HUES64 (cell line): ENCODE measurements around the gene LIPT2.
"Not testable (repeated sequence)": the region's sequence is repeated elsewhere in the genome, so short reads cannot be mapped to it uniquely, and the experiment has no call there.

Experiments used
- H3K27ac ChIP-seq: 2 replicates; pipeline ENCODE4 v1.7.0; 2013; ENCODE audit warnings: low read depth, low read length, inconsistent platforms
- H3K27me3 ChIP-seq: 2 replicates; pipeline ENCODE4 v1.6.1; 2013; ENCODE audit warnings: mild to moderate bottlenecking, low read length; ENCODE audit not compliant: insufficient read depth
- H3K36me3 ChIP-seq: 2 replicates; pipeline ENCODE4 v1.6.1; 2013; ENCODE audit warnings: mild to moderate bottlenecking, low read length; ENCODE audit not compliant: insufficient read depth
- H3K4me1 ChIP-seq: 2 replicates; pipeline ENCODE4 v1.6.1; 2013; ENCODE audit warnings: mild to moderate bottlenecking, low read length, moderate library complexity; ENCODE audit not compliant: insufficient read depth
- H3K4me3 ChIP-seq: 2 replicates; pipeline ENCODE4 v1.5.1; 2013; ENCODE audit warnings: mild to moderate bottlenecking, low read length, moderate library complexity
- H3K9ac ChIP-seq: 2 replicates; pipeline ENCODE4 v1.6.1; 2013; ENCODE audit warnings: mild to moderate bottlenecking, low read depth, low read length
- H3K9me3 ChIP-seq: 2 replicates; pipeline ENCODE4 v1.6.1; 2013; ENCODE audit warnings: low read depth, low read length; ENCODE audit not compliant: insufficient read depth
- WGBS: fragments of 150-250, 120-280 bp; methylation state at CpG from one replicate; pipeline ENCODE4 v1.1.7; 2013; ENCODE audit warnings: missing lambda C conversion rate; 5-methylcytosine and 5-hydroxymethylcytosine counted together

LIPT2 gene

GRCh38 chr11:74524501-74524900 is 31.0 kb upstream of the LIPT2 start:
- H3K4me3 ChIP-seq: no peak overlapping the region
- 92% methylated on average over 5 of the region's 5 CpGs for WGBS
- no peak overlapping the region for H3K9ac ChIP-seq
- no peaks in the 10 kb centered on the region for H3K27me3 ChIP-seq
- H3K9me3 ChIP-seq: no peaks in the 10 kb centered on the region
- H3K4me1 ChIP-seq: no peaks in the 10 kb centered on the region
- H3K36me3 ChIP-seq: no peaks in the 10 kb centered on the region
- H3K27ac ChIP-seq: no peak overlapping the region

DNA sequence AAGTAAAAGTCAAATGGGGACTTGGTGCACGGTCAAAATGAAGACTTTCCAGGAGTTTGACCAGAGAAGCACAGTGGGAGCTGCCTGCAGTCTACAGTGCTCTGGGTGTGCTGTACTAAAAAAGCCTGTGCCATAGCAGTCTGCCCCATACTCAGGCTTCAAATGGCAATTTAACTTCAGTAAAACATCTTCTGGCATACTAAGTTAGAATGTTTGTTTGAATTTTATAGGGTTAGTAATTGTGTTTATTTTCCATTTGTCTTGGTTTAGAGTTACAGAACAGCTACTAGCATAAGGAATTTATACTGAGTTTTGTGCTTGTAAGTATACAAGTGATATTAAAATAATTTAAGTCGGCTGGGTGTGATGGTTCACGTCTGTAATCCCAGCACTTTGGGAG is 29.3 kb upstream of the LIPT2 start:
- no peak overlapping the region for H3K9ac ChIP-seq
- no peak overlapping the region for H3K4me3 ChIP-seq
- WGBS: 87% methylated on average over 3 of the region's 3 CpGs
- no peaks in the 10 kb centered on the region for H3K4me1 ChIP-seq
- H3K27me3 ChIP-seq: no peaks in the 10 kb centered on the region
- H3K27ac ChIP-seq: no peak overlapping the region
- H3K9me3 ChIP-seq: no peaks in the 10 kb centered on the region
- no peaks in the 10 kb centered on the region for H3K36me3 ChIP-seq

DNA sequence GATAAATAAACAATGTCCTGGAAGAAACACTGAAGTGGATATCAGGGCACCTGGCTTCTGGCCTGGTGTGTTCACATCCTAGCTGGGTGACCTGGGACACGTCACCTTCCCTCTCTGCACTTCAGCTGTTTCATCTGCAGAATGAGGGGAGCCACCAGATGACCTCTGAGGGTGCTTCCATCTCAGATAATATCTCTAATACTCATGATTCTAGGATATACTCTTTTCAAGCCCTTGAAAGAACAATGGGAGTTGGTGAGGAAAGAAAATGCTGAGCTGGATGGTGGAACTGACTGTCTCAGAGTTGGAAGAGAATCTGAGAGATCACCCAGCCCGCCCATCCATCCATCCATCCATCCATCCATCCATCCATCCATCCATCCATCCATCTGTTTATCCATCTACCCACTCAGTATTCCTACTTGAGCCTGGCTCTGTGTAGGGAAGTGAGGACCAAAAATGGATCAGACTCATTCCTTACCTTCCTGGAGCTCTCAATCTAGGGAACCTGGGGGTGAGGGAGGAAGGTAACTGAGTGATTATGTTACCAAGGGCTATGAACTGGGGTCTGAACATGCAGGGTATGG is 28.2 kb upstream of the LIPT2 start:
- no peaks in the 10 kb centered on the region for H3K36me3 ChIP-seq
- H3K4me3 ChIP-seq: no peak overlapping the region
- WGBS: 83% methylated on average over 2 of the region's 2 CpGs
- H3K9me3 ChIP-seq: no peaks in the 10 kb centered on the region
- no peak overlapping the region for H3K27ac ChIP-seq
- no peaks in the 10 kb centered on the region for H3K27me3 ChIP-seq
- no peak overlapping the region for H3K9ac ChIP-seq
- H3K4me1 ChIP-seq: no peaks in the 10 kb centered on the region

- Histone ChIP-seq H3K4me3 (no peak overlapping the region), H3K27me3 (no peaks in the 10 kb centered on the region), H3K4me1 (no peaks in the 10 kb centered on the region), H3K27ac (no peak overlapping the region), H3K36me3 (no peaks in the 10 kb centered on the region), H3K9me3 (no peaks in the 10 kb centered on the region), H3K9ac (no peak overlapping the region)
- 87% methylated on average over 10 of the region's 12 CpGs for WGBS
Measured at GRCh38 chr11:74520927-74521665, 27.6 kb upstream of the LIPT2 start.

- Histone ChIP-seq H3K4me1 (no peaks in the 10 kb centered on the region), H3K9me3 (no peaks in the 10 kb centered on the region), H3K27me3 (no peaks in the 10 kb centered on the region), H3K9ac (no peak overlapping the region), H3K4me3 (no peak overlapping the region), H3K27ac (no peak overlapping the region), H3K36me3 (no peaks in the 10 kb centered on the region)
- 79% methylated on average over 1 of the region's 1 CpG for WGBS
Measured at GRCh38 chr11:74520316-74520715, 26.8 kb upstream of the LIPT2 start.

- no peak overlapping the region for H3K4me3 ChIP-seq
- no peak overlapping the region for H3K9ac ChIP-seq
- H3K27me3 ChIP-seq: no peaks in the 10 kb centered on the region
- WGBS: 91% methylated on average over 3 of the region's 3 CpGs
- no peaks in the 10 kb centered on the region for H3K9me3 ChIP-seq
- no peaks in the 10 kb centered on the region for H3K4me1 ChIP-seq
- H3K36me3 ChIP-seq: no peaks in the 10 kb centered on the region
- H3K27ac ChIP-seq: no peak overlapping the region
Measured at GRCh38 chr11:74519710-74520109, 26.2 kb upstream of the LIPT2 start.

GRCh38 chr11:74517592-74517991 is 24.1 kb upstream of the LIPT2 start:
- H3K27ac ChIP-seq, H3K36me3 ChIP-seq, H3K4me3 ChIP-seq, H3K27me3 ChIP-seq, H3K4me1 ChIP-seq, H3K9me3 ChIP-seq, H3K9ac ChIP-seq: not testable (repeated sequence)
- 93% methylated on average over 4 of the region's 6 CpGs for WGBS

DNA sequence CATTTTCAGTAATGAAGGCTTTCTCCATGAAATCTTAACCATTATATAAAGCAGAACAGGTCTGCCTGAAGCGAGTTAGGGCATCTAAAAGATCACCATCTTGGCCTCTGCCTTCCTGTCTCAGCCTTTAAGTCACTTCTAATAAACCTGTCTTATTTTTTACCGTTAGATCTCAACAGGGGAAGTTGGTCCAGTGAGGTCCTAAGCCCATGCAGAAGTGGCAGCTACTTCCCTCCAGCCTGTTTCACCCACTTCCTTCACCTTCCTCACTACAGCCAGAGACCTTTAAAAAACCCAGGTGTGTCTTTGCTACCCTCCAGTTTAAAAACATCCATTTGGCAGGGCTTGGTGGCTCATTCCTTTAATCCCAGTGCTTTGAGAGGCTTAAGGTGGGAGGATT is 14.1 kb upstream of the LIPT2 start:
- Histone ChIP-seq H3K27ac (no peak overlapping the region), H3K4me1 (no peaks in the 10 kb centered on the region), H3K27me3 (no peaks in the 10 kb centered on the region; the same call in 1 of the 2 replicates), H3K36me3 (no peaks in the 10 kb centered on the region), H3K4me3 (no peak overlapping the region), H3K9ac (no peak overlapping the region), H3K9me3 (peaks cover 5% of the 10 kb centered on the region)
- WGBS: 90% methylated on average over 2 of the region's 2 CpGs

- H3K9ac ChIP-seq: no peak overlapping the region
Measured at GRCh38 chr11:74506823-74507222, 13.3 kb upstream of the LIPT2 start.

DNA sequence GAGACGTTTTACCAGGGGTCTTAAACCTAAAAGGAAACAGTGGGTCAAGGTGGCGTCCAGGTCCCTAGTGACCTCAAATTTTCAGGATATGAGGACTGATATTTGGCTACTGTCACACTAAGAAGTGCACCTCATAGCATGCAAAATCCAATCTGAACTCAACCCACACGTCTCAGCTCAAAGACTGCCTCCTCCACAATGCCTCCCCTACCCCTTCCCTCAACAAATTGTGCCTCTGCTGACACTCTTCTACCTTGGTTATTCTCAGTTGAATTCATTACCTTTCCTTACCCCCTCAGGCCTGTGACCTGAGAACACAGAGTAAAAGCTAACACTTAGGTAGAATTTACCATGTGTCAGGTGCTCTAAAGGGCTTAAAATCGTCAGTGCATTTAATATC is 12.4 kb upstream of the LIPT2 start:
- H3K9ac ChIP-seq: no peak overlapping the region
- no peak overlapping the region for H3K4me3 ChIP-seq
- WGBS: 91% methylated on average over 4 of the region's 4 CpGs

More at GRCh38 chr11:74506823-74507222, 13.3 kb upstream of the LIPT2 start:
- Histone ChIP-seq H3K4me1 (no peaks in the 10 kb centered on the region), H3K27me3 (no peaks in the 10 kb centered on the region; the same call in 1 of the 2 replicates), H3K36me3 (no peaks in the 10 kb centered on the region; the same call in 1 of the 2 replicates), H3K27ac (no peak overlapping the region), H3K4me3 (no peak overlapping the region), H3K9me3 (peaks cover 13% of the 10 kb centered on the region)
- 94% methylated on average over 1 of the region's 1 CpG for WGBS

DNA sequence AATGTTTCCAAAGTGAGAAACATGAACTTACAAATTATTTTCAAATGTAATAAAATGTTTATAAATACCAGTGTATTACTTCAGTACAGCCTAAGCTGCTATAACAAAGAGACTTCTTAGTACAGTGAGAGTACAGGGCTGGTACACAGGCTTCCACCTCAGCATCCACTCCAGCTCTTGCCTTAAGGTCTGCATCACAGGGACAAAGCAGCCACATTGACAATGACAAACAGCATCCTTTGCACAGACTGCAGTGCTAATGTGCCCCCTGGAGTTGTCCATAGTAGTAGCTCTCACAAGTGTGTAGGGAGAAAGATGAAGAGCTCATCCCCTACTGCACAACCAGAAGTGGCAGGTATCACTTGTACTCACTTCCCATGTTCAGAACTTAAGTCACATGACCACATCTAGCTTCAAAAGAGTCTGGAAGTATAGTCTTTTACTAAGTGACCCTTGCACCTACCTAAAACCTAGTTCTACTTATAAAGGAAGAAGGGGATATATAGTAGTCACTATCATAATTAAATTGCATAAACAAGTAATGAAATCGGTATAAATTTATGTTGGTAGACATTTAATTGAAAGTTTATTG is 10.7 kb upstream of the LIPT2 start:
- 100% methylated on average over 1 of the region's 1 CpG for WGBS
- Histone ChIP-seq H3K4me3 (no peak overlapping the region), H3K9ac (no peak overlapping the region), H3K27me3 (no peaks in the 10 kb centered on the region), H3K4me1 (no peaks in the 10 kb centered on the region), H3K9me3 (peaks cover 20% of the 10 kb centered on the region), H3K27ac (no peak overlapping the region), H3K36me3 (no peaks in the 10 kb centered on the region; the same call in 1 of the 2 replicates)

More for the DNA sequence above, 12.4 kb upstream of the LIPT2 start:
- no peaks in the 10 kb centered on the region; the same call in 1 of the 2 replicates for H3K36me3 ChIP-seq
- H3K27ac ChIP-seq: no peak overlapping the region
- no peaks in the 10 kb centered on the region for H3K4me1 ChIP-seq
- no peaks in the 10 kb centered on the region for H3K27me3 ChIP-seq
- peaks cover 19% of the 10 kb centered on the region for H3K9me3 ChIP-seq
